GM19372 (cell line): ENCODE data around the gene AFF1.
"Not testable (repeated sequence)": the region's sequence is repeated elsewhere in the genome, so short reads cannot be mapped to it uniquely, and the experiment has no call there.

Source experiments
- ATAC-seq: cut with Tn5 transposase; IDR thresholded peaks from one replicate; pipeline ENCODE4 v1.9.1; 2021; ENCODE audit warnings: mild to moderate bottlenecking, low read depth, moderate library complexity; ENCODE audit not compliant: unreplicated experiment

AFF1 gene

GRCh38 chr4:87126056-87126455 is 191.2 kb downstream of the AFF1 start:
- no peak for ATAC-seq

- ATAC-seq = no peak
Observed at GRCh38 chr4:87128006-87128705, 193.3 kb downstream of the AFF1 start.

- no peak for ATAC-seq
Observed at GRCh38 chr4:87129681-87130080, 194.9 kb downstream of the AFF1 start.

DNA sequence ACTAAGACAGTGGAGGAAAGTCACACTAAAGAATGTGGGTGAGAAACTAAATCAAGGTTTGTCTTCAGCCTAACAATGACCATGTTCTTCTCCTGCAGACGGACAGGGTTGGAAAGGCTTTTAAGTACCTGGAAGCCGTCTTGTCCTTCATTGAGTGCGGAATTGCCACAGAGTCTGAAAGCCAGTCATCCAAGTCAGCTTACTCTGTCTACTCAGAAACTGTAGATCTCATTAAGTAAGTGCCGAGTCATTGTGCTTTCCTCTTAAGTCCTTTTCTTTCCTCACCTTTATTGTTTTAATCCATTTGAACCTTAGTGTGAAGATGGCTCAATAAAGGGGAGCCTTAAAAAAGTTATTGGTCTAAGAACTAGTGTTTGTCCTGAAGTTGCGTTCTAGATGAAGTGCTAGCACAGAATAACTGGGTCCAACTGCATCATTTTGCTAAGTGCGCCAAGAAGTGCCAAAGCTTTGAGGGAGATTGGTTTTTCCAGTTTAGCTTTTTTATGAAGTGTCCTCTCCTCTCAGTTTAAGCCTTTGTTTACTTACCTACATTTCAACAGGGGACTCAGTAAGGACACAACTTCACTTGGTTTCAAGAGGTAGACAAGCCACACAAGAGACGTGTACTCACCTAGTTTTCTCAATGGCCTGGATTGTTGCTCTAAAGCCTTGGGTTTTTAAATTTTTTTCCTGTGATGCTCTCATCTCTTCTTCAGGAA is 196.3 kb downstream of the AFF1 start:
- ATAC-seq = no peak

- ATAC-seq = no peak
Observed at GRCh38 chr4:87132035-87132434, 197.2 kb downstream of the AFF1 start.

DNA sequence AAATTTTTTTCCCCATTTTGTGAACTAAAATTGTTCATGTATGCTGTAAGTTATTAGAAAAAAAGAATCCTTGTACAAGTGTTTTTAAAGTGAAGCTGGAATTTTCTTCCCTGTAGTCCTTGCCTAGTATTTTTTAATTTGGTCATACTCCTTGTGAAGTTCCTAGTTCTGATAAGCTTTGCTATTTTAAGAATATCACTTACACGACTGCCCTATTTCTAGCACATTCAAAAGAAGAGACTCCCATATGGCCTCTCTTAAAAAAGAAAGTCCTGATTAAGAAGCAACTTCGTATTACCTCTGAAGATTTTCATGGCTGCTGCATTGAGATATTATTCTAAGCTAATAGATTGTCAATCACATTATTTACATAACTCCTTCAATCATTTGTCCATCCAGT is 198.4 kb downstream of the AFF1 start:
- no peak for ATAC-seq

GRCh38 chr4:87134122-87134521 is 199.3 kb downstream of the AFF1 start:
- no peak for ATAC-seq

DNA sequence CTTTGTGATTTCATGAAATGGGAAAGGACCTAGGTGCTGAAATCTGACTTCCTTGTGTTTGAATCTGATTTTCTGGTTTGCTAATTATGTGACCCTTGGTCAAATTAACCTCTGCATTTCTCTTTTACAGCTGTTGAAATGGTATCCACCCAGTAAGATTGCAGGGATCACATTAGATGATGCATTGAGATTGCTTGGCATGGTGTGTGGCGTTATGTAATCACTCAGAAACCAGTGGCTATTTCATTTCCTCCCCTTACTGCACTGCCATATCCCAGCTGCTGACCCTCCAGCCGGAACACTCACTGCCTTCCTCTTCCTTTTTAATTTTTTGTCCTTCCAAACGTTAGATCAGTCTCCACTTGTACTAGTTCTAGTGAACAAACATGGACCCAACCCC is 206.6 kb downstream of the AFF1 start:
- ATAC-seq = no peak

DNA sequence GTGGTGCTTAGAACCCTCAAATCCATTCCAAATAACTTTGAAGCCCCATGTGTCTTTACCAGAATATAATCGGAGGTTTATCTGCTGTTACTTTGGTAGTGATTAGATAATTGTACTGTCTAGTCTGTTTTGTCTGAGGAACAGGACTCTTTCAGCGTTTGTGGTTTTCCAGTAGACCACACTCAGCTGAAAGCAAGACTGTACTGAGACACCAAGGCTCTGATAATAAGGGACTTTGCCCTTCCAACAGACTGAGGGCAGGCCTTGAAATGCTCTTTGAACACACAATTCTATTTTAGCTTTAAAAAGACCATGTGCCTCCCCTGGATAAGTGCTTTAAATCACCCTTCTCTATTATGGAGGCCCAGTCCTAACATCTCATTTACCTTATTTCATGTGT is 209.5 kb downstream of the AFF1 start:
- ATAC-seq = no peak

DNA sequence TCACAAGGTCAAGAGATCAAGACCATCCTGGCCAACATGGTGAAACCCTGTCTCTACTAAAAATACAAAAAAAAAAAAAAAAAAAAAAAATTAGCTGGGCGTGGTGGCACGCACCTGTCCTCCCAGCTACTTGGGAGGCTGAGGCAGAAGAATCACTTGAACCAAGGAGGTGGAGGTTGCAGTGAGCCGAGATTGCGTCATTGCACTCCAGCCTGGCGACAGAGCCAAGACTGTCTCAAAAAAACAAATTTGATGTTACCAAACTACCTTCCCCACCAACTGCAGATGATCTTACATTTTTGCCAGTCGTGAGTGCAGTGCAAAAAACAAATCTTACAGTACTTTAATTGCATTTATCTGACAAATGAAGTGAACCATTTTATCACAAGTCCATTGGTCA is 211.1 kb downstream of the AFF1 start:
- ATAC-seq = not testable (repeated sequence)

DNA sequence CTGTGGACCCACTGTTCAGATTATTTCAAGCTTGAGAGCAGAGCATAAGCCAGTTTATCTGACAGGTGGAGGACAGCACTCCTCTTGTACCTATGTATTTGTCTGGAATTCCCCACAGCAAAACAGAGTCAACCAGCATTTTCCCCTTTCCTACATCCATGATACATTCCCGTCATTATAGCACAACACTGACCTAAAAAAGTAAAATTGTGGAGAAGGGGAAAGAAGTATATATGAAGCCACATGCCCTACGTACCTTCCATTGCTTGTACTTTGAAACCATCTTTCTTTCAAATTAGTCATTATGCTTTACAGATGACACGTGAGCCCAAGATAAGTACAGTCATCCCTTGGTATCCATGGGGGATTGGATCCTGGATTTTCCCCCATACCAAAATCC is 212.3 kb downstream of the AFF1 start:
- no peak for ATAC-seq

DNA sequence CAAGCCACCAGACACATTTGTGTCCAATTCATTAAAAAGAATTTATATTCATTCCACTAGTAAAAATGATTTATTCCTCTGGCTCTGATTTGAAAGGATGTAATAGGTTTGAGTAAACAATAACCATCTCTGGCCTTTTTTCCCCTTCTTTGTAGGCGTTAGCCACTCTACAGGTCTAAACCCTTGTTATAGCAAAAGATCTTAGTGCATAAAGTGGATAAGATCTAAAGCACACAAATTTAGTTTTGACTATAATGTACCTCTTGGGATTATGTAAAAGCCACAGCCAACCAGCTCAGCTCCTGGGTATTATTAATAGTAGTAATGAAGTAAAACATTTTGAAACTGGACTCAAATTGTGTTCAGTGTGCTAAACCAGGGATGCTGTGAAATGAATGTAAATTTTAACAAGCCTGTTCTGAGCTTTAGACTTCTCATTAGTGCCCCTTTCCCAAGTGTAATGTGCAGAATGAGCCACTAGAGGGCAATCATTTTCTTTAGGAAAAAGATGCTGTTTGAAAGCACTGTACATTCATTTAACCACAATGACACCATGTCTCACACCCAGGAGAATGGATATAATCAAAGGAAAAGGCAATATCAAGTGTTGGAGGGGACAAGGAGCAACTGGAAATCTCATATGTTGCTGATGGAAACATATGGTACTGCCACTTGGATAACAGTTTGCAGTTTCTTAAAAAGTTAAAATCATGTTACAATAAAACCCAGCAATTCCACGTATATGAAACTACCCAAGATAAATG is 215.9 kb downstream of the AFF1 start:
- peak; percentile 61 for ATAC-seq

DNA sequence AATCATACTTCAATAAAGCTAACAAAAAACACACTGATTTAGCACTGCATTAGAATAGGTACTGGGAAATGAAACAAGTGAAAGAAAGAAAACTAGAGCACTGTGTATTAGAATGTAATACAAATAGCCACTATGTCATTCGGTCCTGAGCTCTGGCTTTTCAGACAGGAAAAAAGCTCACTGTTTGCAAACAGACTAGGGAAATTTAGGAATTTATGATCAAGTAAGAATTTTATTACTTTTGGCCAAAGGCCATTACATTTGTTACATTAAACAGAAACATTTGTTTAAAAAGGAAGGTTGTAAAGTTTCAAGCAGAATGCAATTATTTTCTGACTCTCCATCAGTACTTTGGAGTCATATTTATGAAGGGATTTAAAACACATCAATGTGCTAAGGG is 216.9 kb downstream of the AFF1 start:
- ATAC-seq = no peak

- ATAC-seq = no peak
Observed at GRCh38 chr4:87152310-87153041, 217.7 kb downstream of the AFF1 start.

- no peak for ATAC-seq
Observed at GRCh38 chr4:87153078-87153870, 218.5 kb downstream of the AFF1 start.

DNA sequence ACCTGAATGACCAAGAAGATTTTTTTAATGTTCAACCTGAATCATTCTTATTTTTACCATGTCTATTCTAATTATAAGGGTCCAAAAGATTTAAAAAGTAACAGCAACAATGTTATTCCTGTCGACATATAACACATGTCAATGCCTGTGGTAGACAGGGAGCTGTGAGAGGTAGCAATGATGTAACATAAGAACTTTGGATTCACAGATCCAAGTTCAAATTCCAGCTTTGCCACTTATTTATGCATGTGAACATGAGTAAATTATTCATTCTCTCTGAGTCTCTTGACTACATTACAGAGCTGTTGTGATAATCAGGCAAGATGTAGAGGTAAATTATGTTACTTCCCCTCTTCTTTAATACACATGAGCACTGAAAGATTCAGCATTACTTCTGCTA is 231.1 kb downstream of the AFF1 start:
- ATAC-seq = no peak

GRCh38 chr4:87166296-87166854 is 231.6 kb downstream of the AFF1 start:
- no peak for ATAC-seq

DNA sequence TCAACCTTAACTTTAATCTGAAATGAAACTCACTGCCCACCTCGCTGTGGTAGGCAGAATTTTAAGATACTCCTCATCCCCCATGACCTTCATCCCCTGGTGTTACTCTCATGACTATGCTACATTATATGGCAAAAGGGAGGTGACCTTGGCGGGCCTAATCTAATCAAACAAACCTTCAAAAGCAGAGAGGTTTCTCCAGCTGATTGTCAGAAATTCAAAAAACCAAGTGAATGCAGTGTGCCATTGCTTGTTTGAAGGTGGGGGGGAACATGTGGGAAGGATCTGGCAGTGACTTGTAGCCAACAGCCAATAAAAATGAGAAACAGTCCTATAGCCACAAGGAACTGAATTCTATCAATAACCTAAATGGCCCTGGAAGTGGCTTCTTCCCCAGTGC is 237.1 kb downstream of the AFF1 start:
- ATAC-seq = no peak

DNA sequence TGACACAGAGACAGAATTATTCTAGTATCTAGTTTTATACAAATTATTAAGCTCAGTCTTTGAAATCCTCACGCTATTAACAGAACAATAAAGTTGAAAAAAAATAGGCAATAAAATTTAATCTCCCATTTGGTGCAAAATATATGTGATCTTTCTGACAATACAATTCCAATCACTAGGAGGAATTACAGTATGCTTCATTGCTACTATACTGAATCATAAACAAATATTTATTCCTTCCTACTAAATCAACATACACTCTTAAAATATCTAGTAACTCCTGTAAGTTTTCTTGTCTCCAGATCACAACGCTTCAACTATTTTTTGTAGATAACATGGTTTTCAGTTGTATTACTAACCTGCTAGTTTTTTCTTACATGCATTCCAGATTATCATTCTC is 239.9 kb downstream of the AFF1 start:
- no peak for ATAC-seq

- no peak for ATAC-seq
Observed at GRCh38 chr4:87179751-87180150, 244.9 kb downstream of the AFF1 start.
